Measurements from ENCODE around the gene RGL4.

The RGL4 gene

GRCh38 chr22:23709107-23709506, 18.3 kb downstream of the RGL4 start:
- TF ChIP-seq CTCF (IDR thresholded peaks at IDR 0.05; ENCODE audit: insufficient read depth, missing control alignments), result no peak
- FAIRE-seq, result no peak
- DNase-seq (ENCODE audit: insufficient read length, low spot score), result no peak

- no peak for TF ChIP-seq CTCF (IDR thresholded peaks at IDR 0.05; ENCODE audit: insufficient read depth, missing control alignments)
- DNase-seq (ENCODE audit: insufficient read length, low spot score), result no peak
- FAIRE-seq, result no peak
Measured at GRCh38 chr22:23712256-23712655, 21.4 kb downstream of the RGL4 start.

- no peak for TF ChIP-seq CTCF (IDR thresholded peaks at IDR 0.05; ENCODE audit: insufficient read depth, missing control alignments)
- DNase-seq (ENCODE audit: insufficient read length, low spot score) (no peak), FAIRE-seq (no peak)
Measured at GRCh38 chr22:23713696-23714595, 23.1 kb downstream of the RGL4 start.

GRCh38 chr22:23714596-23715578, 24.1 kb downstream of the RGL4 start:
- FAIRE-seq (no peak), DNase-seq (ENCODE audit: insufficient read length, low spot score) (no peak)
- TF ChIP-seq CTCF (IDR thresholded peaks at IDR 0.05; ENCODE audit: insufficient read depth, missing control alignments), result no peak

- DNase-seq (ENCODE audit: insufficient read length, low spot score) (no peak), FAIRE-seq (no peak)
Measured at GRCh38 chr22:23715806-23716375, 25.1 kb downstream of the RGL4 start.

More at GRCh38 chr22:23715806-23716375, 25.1 kb downstream of the RGL4 start:
- no peak for TF ChIP-seq CTCF (IDR thresholded peaks at IDR 0.05; ENCODE audit: insufficient read depth, missing control alignments)

Measured in D721Med (cell line).